Astrocyte (in vitro differentiated cells and primary cell): ENCODE data around the gene APOB.

Experiments used
- CTCF ChIP-seq: IDR thresholded peaks from 2 replicates; pipeline ENCODE4 v1.5.1; 2011; ENCODE audit warnings: low read depth, mild to moderate bottlenecking, inconsistent platforms, low read length, moderate library complexity; ENCODE audit not compliant: insufficient read depth
- EZH2 ChIP-seq: IDR thresholded peaks from 2 replicates; pipeline ENCODE4 v1.6.1; 2012; ENCODE audit warnings: mild to moderate bottlenecking, low read length, inconsistent platforms; ENCODE audit not compliant: insufficient read depth

GRCh38 chr2:20970068-20970467 lies 73.8 kb downstream of the APOB start:
- TF ChIP-seq EZH2 (no peak), CTCF (no peak)
